ENCODE results near the gene SLC45A1.

DNA sequence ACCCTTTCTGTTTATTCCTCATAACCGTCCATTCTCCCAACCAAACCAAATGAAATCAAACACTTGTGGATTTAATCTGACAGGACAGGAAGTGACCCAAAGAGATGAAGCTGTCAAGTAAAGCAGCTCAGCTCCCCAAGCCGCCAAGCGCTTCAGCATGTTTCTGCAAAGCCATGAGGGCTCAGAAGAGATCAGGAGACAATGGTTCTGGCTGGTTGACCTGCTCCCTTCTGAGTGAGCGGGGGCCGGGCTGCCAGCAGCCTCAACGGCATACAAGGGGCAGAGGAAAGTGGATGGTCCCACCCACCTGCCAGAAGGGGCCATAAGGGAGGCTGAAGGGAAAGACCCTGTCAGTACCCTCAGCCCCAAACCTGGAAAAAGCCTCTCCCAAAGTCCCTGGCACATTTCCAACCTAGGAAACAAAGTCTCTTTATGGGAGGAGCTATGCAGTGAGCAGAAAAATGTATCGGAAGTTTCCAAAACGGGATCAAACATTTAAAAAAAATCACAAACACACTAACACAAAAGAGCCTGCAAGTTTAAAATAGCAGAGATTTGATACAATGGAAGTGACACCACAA, 45.4 kb downstream of the SLC45A1 start:
- TF ChIP-seq, protein P1, sequence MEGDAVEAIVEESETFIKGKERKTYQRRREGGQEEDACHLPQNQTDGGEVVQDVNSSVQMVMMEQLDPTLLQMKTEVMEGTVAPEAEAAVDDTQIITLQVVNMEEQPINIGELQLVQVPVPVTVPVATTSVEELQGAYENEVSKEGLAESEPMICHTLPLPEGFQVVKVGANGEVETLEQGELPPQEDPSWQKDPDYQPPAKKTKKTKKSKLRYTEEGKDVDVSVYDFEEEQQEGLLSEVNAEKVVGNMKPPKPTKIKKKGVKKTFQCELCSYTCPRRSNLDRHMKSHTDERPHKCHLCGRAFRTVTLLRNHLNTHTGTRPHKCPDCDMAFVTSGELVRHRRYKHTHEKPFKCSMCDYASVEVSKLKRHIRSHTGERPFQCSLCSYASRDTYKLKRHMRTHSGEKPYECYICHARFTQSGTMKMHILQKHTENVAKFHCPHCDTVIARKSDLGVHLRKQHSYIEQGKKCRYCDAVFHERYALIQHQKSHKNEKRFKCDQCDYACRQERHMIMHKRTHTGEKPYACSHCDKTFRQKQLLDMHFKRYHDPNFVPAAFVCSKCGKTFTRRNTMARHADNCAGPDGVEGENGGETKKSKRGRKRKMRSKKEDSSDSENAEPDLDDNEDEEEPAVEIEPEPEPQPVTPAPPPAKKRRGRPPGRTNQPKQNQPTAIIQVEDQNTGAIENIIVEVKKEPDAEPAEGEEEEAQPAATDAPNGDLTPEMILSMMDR (IDR thresholded peaks at IDR 0.05; ENCODE audit: low read depth, low read length) = no peak
- no peak for TF ChIP-seq EZH2phosphoT487 (IDR thresholded peaks at IDR 0.05; ENCODE audit: low read depth)
